Suprapubic skin (tissue), 4 donors: ENCODE results near the gene NES. TPM values are rescaled to one million over a fixed set of nuclear protein-coding genes. Genes with fewer than 3 reads are reported as not detected.

Experiments used
- DNase-seq, 2 donors: peaks; one replicate each; pipeline ENCODE4 v3.0.0-alpha.2; 2019; ENCODE audit warnings: low spot score in 2 of 2
- H3K27ac ChIP-seq: fragments of 200-600 bp; sonication (generic); one replicate; pipeline ENCODE4 v1.5.1; 2019
- H3K27me3 ChIP-seq: fragments of 200-600 bp; sonication (generic); one replicate; pipeline ENCODE4 v1.5.1; 2019
- H3K36me3 ChIP-seq: fragments of 200-600 bp; sonication (generic); one replicate; pipeline ENCODE4 v1.5.1; 2019
- H3K4me1 ChIP-seq: fragments of 200-600 bp; sonication (generic); one replicate; pipeline ENCODE4 v1.5.1; 2019
- H3K4me3 ChIP-seq: fragments of 200-600 bp; sonication (generic); one replicate; pipeline ENCODE4 v1.5.1; 2019; ENCODE audit warnings: mild to moderate bottlenecking
- H3K9me3 ChIP-seq: fragments of 200-600 bp; sonication (generic); one replicate; pipeline ENCODE4 v1.5.1; 2019
- CTCF ChIP-seq, 2 donors: fragments of 200-600 bp in 1 of 2; fragments of 450-650 bp in 1 of 2; sonication (generic) in 1 of 2; IDR thresholded peaks; one replicate each; pipeline ENCODE4 v1.5.1; 2016 to 2019; ENCODE audit warnings: antibody characterized with exemption in 2 of 2, mild to moderate bottlenecking in 1 of 2, moderate library complexity in 1 of 2
- EP300 ChIP-seq: sonication (generic); formaldehyde crosslinking; IDR thresholded peaks from one replicate; pipeline ENCODE4 v1.6.1; 2017; ENCODE audit warnings: antibody characterized with exemption
- POLR2A ChIP-seq, 2 donors: fragments of 450-650 bp; IDR thresholded peaks; one replicate each; pipeline ENCODE4 v1.6.1; 2017; ENCODE audit warnings: antibody characterized with exemption in 2 of 2, mild to moderate bottlenecking in 2 of 2, moderate library complexity in 2 of 2
- POLR2AphosphoS5 ChIP-seq, 3 donors: sonication (generic); formaldehyde crosslinking; IDR thresholded peaks; one replicate each; pipeline ENCODE4 v1.6.1; 2017; ENCODE audit warnings: antibody characterized with exemption in 3 of 3
- WGBS: methylation state at CpG from one replicate; pipeline ENCODE4 v1.1.5; 2018; 5-methylcytosine and 5-hydroxymethylcytosine counted together
- total RNA-seq, 4 donors: library from RNA; depleted of rRNA; stranded (reverse); fragments of >200 nt; gene quantifications; one replicate each; pipeline ENCODE4 v1.1.0, GENCODE V29; 2016

NES gene
- total RNA-seq, 4 donors from 2014 or later: 1.9 to 7.4 (median 4.8) TPM

DNA sequence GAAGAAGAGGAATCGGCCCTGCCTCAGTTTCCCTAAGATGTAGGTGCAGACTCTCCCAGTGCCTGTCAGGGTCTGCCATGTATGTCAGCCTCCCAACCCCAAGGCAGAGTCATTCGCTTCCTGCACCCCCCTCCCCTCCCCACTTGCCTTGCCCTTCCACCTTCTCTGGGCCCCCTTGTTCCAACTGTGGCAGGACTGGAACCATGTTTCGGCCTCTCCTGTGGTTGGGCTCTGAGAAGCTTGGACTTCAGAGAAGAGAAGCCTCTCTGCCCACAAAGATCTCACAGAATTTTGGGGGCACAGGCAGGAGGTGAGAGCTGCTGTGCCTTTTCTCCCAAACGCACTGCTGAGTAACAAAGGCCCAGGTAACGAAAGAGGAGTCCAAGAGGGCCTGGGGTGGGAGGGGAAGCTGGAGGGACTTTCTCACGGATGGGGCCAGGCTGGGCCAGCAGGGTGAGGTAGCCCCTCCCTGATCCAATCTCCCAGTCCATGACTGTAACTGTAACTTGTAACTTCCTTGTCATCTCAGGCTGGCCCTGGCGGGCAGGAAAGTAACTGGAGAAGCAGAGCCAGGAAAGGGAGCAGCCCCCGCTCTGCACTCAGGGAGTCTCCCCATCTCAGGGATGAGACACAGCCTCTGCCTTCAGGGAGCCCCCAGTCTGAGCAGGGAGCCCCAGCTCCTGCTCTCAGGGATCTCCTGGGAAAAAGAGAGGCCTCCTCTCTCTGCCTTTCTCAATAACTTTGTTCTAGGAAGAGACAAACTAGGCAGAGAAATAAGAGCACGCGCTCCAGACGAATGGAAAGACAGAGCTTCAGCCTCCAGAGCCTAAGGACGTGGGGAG is 16.9 kb upstream of the NES start:
- DNase-seq: no peak
- WGBS: 53% methylated on average over 12 of the region's 12 CpGs
- no peak overlapping the region for H3K4me3 ChIP-seq
- peaks cover 2% of the 10 kb centered on the region for H3K36me3 ChIP-seq
- H3K27ac ChIP-seq: no peak overlapping the region
- peaks cover 48% of the 10 kb centered on the region for H3K4me1 ChIP-seq
- TF ChIP-seq CTCF (IDR thresholded peaks at IDR 0.05) (no peak), POLR2A (IDR thresholded peaks at IDR 0.05) (no peak), EP300 (no peak), POLR2AphosphoS5 (IDR thresholded peaks at IDR 0.05) (no peak)
- H3K9me3 ChIP-seq: no peaks in the 10 kb centered on the region
- H3K27me3 ChIP-seq: no peaks in the 10 kb centered on the region

- Histone ChIP-seq H3K9me3 (no peaks in the 10 kb centered on the region), H3K36me3 (no peaks in the 10 kb centered on the region), H3K27me3 (no peaks in the 10 kb centered on the region), H3K27ac (peak overlapping the region; percentile 67), H3K4me1 (peaks cover 50% of the 10 kb centered on the region), H3K4me3 (no peak overlapping the region)
- TF ChIP-seq POLR2A (IDR thresholded peaks at IDR 0.05): no peak
- TF ChIP-seq POLR2AphosphoS5 (IDR thresholded peaks at IDR 0.05): no peak
- no peak for TF ChIP-seq EP300
- no peak for TF ChIP-seq CTCF (IDR thresholded peaks at IDR 0.05)
- 48% methylated on average over 14 of the region's 16 CpGs for WGBS
- no peak for DNase-seq
These were observed 16.0 kb upstream of the NES start for GRCh38 chr1:156692925-156693847.

DNA sequence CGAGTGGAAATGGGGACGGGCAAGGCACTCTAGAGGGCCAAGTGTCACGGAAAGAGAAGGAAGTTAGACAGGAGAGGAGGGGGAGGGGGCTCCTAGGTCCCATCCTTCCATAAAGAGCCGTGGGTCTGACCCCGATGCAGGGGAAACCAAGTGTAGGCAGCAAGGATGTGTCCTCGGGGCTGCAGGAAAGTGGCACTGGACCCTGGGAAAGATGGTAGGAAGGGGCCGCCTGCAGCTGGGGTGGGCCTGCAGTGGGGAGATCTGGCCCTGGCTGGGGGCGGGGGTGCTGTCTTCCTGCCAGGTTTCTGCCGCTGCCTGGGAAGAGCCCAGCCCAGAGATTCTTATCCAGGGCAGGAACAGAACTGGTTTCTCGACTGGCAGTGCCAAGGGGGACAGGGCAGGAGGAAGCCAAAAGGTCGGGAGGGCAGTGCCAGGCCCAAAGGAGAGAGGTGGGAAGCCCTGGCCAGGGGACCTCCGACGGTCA is 15.3 kb upstream of the NES start:
- Histone ChIP-seq H3K4me3 (no peak overlapping the region), H3K9me3 (no peaks in the 10 kb centered on the region), H3K27me3 (no peaks in the 10 kb centered on the region), H3K27ac (peak overlapping the region; percentile 67), H3K4me1 (peaks cover 50% of the 10 kb centered on the region), H3K36me3 (no peaks in the 10 kb centered on the region)
- TF ChIP-seq CTCF (IDR thresholded peaks at IDR 0.05) (no peak), EP300 (no peak), POLR2A (IDR thresholded peaks at IDR 0.05) (no peak), POLR2AphosphoS5 (IDR thresholded peaks at IDR 0.05) (no peak)
- WGBS: 19% methylated on average over 11 of the region's 13 CpGs
- DNase-seq: no peak

DNA sequence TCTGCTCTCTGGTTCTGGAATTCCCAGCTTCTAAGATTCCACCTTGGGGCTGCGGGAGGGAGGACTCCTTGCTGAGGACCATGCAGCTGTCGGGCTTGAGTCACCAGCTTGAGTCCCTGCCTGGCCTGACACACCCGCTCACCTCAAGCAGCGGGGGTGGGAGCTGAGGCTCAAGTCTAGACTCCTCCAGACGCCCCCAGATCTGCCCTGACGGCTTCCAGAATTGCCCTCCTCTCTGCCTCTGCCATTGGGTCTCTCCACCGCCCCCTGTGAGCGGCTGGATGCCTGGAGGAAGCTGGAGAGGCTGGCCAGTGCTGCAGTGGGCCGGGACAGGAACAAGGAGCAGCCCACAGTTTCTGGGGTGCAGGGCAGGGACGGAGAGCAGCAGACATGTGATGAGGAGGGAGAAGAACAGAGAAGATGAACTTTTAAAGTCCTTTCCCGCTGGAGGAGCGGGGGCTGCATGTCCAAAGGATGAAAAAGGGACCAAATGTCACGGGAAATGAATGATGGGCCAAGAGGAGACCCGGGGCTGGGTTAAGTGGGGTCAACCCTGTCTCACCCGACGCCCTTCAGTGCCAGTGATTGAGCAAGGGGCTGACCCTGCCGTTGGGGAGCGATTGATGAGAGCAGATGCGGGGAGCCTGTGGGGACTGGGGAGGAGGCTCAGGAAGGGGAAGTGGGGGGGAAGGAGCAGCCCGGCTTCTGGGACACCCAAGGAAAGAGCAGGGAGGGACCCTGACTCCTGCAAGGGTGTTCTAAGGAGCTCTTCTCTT is 14.6 kb upstream of the NES start:
- Histone ChIP-seq H3K9me3 (no peaks in the 10 kb centered on the region), H3K4me3 (no peak overlapping the region), H3K27ac (peak overlapping the region; percentile 67), H3K36me3 (no peaks in the 10 kb centered on the region), H3K27me3 (no peaks in the 10 kb centered on the region), H3K4me1 (peaks cover 50% of the 10 kb centered on the region)
- 24% methylated on average over 19 of the region's 20 CpGs for WGBS
- DNase-seq: no peak
- TF ChIP-seq EP300 (no peak), CTCF (IDR thresholded peaks at IDR 0.05) (no peak), POLR2AphosphoS5 (IDR thresholded peaks at IDR 0.05) (no peak), POLR2A (IDR thresholded peaks at IDR 0.05) (no peak)
